ENCODE results near the gene AUH. TPM values are rescaled to one million over a fixed set of nuclear protein-coding genes. Genes with fewer than 3 reads are reported as not detected.
A peak's percentile ranks its signal among the peaks of the same experiment; 100 is the strongest.

The AUH gene
- total RNA-seq, 2 donors from 2014 or later: 58.0 to 76.1 TPM

GRCh38 chr9:91265514-91265913 is 96.2 kb downstream of the AUH start:
- H3K9me3 ChIP-seq: no peaks in the 10 kb centered on the region
- intact Hi-C loops (cut with DNase I): no loop called here
- no peak overlapping the region for H3K27ac ChIP-seq
- DNase-seq (ENCODE audit: low spot score): no peak
- WGBS: 90% methylated on average over 5 of the region's 5 CpGs
- no peaks in the 10 kb centered on the region for H3K36me3 ChIP-seq
- no peak overlapping the region for H3K4me3 ChIP-seq
- H3K4me1 ChIP-seq (replicated peaks): no peaks in the 10 kb centered on the region
- TF ChIP-seq, protein P1, sequence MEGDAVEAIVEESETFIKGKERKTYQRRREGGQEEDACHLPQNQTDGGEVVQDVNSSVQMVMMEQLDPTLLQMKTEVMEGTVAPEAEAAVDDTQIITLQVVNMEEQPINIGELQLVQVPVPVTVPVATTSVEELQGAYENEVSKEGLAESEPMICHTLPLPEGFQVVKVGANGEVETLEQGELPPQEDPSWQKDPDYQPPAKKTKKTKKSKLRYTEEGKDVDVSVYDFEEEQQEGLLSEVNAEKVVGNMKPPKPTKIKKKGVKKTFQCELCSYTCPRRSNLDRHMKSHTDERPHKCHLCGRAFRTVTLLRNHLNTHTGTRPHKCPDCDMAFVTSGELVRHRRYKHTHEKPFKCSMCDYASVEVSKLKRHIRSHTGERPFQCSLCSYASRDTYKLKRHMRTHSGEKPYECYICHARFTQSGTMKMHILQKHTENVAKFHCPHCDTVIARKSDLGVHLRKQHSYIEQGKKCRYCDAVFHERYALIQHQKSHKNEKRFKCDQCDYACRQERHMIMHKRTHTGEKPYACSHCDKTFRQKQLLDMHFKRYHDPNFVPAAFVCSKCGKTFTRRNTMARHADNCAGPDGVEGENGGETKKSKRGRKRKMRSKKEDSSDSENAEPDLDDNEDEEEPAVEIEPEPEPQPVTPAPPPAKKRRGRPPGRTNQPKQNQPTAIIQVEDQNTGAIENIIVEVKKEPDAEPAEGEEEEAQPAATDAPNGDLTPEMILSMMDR (IDR thresholded peaks at IDR 0.05): no peak
- TF ChIP-seq POLR2AphosphoS5 (IDR thresholded peaks at IDR 0.05) (no peak), POLR2A (IDR thresholded peaks at IDR 0.05) (no peak)
- no peaks in the 10 kb centered on the region for H3K27me3 ChIP-seq (replicated peaks; ENCODE audit: insufficient read depth)

DNA sequence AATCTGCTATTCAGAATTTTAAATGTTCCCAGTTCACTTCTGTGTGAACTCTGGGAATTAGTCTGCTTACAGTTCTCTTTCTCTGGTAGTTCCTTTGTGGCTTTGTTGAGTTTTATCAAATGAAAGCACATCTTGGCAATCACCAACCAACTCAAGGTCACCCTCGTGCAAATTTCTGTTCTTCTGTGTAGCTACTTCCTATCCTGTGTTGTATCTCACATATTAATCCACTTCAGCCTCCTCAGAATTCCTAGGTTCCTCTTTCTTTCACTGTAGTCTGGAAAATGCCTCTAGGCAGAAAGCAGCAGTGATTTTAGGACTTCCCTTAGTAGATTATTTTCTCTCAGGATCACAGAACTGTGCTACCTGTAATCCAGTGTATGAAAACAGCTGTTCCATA is 100.3 kb downstream of the AUH start:
- intact Hi-C loops (cut with DNase I): no loop called here
- 45% methylated on average over 1 of the region's 1 CpG for WGBS
- Histone ChIP-seq H3K9me3 (no peaks in the 10 kb centered on the region), H3K27me3 (replicated peaks; ENCODE audit: insufficient read depth) (no peaks in the 10 kb centered on the region), H3K4me1 (replicated peaks) (no peaks in the 10 kb centered on the region), H3K36me3 (no peaks in the 10 kb centered on the region), H3K4me3 (no peak overlapping the region), H3K27ac (peak overlapping the region; percentile 12 to 21)
- no peak for TF ChIP-seq POLR2AphosphoS5 (IDR thresholded peaks at IDR 0.05)
- TF ChIP-seq POLR2A (IDR thresholded peaks at IDR 0.05): no peak
- TF ChIP-seq, protein P1 (IDR thresholded peaks at IDR 0.05): no peak
- DNase-seq (ENCODE audit: low spot score): no peak

DNA sequence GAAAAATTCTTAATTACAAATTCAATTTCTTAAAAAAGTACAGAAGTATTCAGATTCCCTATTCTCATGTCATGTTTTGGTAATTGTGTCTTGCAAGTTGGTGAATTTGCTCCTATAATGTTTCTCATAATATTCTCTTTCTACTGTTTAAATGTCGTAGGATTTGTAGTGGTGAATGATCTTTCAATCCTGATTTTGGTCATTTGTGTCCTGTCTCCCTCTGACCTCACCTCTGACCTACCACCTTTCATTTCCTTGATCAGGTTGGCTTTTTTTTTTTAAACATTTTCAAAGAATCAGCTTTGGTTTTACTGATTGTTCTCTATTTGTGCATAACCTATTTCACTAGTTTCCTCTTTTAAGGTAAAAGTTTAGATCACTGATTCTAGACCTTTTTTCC is 102.6 kb downstream of the AUH start:
- intact Hi-C loops (cut with DNase I): no loop called here
- DNase-seq (ENCODE audit: low spot score): no peak
- Histone ChIP-seq H3K27me3 (replicated peaks; ENCODE audit: insufficient read depth) (no peaks in the 10 kb centered on the region), H3K4me3 (no peak overlapping the region), H3K36me3 (no peaks in the 10 kb centered on the region), H3K27ac (no peak overlapping the region), H3K4me1 (replicated peaks) (no peaks in the 10 kb centered on the region), H3K9me3 (no peaks in the 10 kb centered on the region)
- 84% methylated on average over 1 of the region's 1 CpG for WGBS
- TF ChIP-seq, protein P1 (IDR thresholded peaks at IDR 0.05): no peak
- TF ChIP-seq POLR2A (IDR thresholded peaks at IDR 0.05): no peak
- no peak for TF ChIP-seq POLR2AphosphoS5 (IDR thresholded peaks at IDR 0.05)

GRCh38 chr9:91258451-91258850 is 103.3 kb downstream of the AUH start:
- no peak for DNase-seq (ENCODE audit: low spot score)
- no peaks in the 10 kb centered on the region for H3K4me1 ChIP-seq (replicated peaks)
- intact Hi-C loops (cut with DNase I): no loop called here
- H3K36me3 ChIP-seq: no peaks in the 10 kb centered on the region
- 96% methylated on average over 3 of the region's 3 CpGs for WGBS
- TF ChIP-seq POLR2AphosphoS5 (IDR thresholded peaks at IDR 0.05) (no peak), POLR2A (IDR thresholded peaks at IDR 0.05) (no peak)
- TF ChIP-seq, protein P1 (IDR thresholded peaks at IDR 0.05): no peak
- H3K27ac ChIP-seq: no peak overlapping the region
- no peaks in the 10 kb centered on the region for H3K9me3 ChIP-seq
- H3K27me3 ChIP-seq (replicated peaks; ENCODE audit: insufficient read depth): no peaks in the 10 kb centered on the region
- H3K4me3 ChIP-seq: no peak overlapping the region

DNA sequence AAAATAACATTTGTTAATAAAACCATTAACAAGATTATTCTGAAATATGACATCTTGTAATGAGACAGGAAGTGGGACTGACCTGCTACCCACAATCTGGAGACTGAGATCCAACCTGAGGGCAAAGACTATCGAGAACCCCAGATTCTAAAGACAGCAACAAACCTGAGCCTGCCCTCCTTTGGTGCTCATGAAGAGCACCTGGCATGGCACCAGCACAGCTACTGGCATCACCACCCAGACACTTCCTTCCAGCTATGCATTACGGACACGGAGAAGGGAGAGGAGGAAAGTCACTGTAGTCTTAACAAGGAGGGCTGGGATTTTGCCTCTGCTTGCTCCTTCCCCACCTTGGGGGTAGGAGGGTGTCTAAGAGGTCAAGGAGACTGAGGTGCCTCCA is 105.5 kb downstream of the AUH start:
- H3K4me3 ChIP-seq: no peak overlapping the region
- 35% methylated on average over 3 of the region's 3 CpGs for WGBS
- TF ChIP-seq, protein P1 (IDR thresholded peaks at IDR 0.05): no peak
- no peak for TF ChIP-seq POLR2A (IDR thresholded peaks at IDR 0.05)
- TF ChIP-seq POLR2AphosphoS5 (IDR thresholded peaks at IDR 0.05): no peak
- H3K27ac ChIP-seq: no peak overlapping the region
- H3K27me3 ChIP-seq (replicated peaks; ENCODE audit: insufficient read depth): no peaks in the 10 kb centered on the region
- no peaks in the 10 kb centered on the region for H3K36me3 ChIP-seq
- no peaks in the 10 kb centered on the region for H3K4me1 ChIP-seq (replicated peaks)
- intact Hi-C loops (cut with DNase I): no loop called here
- no peak for DNase-seq (ENCODE audit: low spot score)
- H3K9me3 ChIP-seq: no peaks in the 10 kb centered on the region
